ENCODE data around the gene MEGF6. TPM values are rescaled to one million over a fixed set of nuclear protein-coding genes. Genes with fewer than 3 reads are reported as not detected.
A peak's percentile ranks its signal among the peaks of the same experiment; 100 is the strongest.

Gene MEGF6
- total RNA-seq, 1 donor from 2014 or later: 5.3 TPM

GRCh38 chr1:3545363-3546047 is 65.8 kb downstream of the MEGF6 start:
- DNase-seq (ENCODE audit: low spot score in 2 of 2): no peak
- no peak for FAIRE-seq

GRCh38 chr1:3544040-3544977 is 67.0 kb downstream of the MEGF6 start:
- DNase-seq (ENCODE audit: low spot score in 2 of 2) (no peak), FAIRE-seq (no peak)

- no peak for DNase-seq (ENCODE audit: low spot score in 2 of 2)
- FAIRE-seq: no peak
Observed at GRCh38 chr1:3543076-3544039, 68.0 kb downstream of the MEGF6 start.

GRCh38 chr1:3542676-3543075 is 68.6 kb downstream of the MEGF6 start:
- DNase-seq (ENCODE audit: low spot score in 2 of 2): no peak
- no peak for FAIRE-seq

GRCh38 chr1:3541936-3542335 is 69.4 kb downstream of the MEGF6 start:
- no peak for DNase-seq (ENCODE audit: low spot score in 2 of 2)
- FAIRE-seq: no peak

GRCh38 chr1:3541465-3541864 is 69.8 kb downstream of the MEGF6 start:
- DNase-seq (ENCODE audit: low spot score in 2 of 2): no peak
- FAIRE-seq: no peak

- FAIRE-seq (no peak), DNase-seq (ENCODE audit: low spot score in 2 of 2) (no peak)
Observed at GRCh38 chr1:3540876-3541275, 70.4 kb downstream of the MEGF6 start.

GRCh38 chr1:3539707-3540425 is 71.4 kb downstream of the MEGF6 start:
- DNase-seq (ENCODE audit: low spot score in 2 of 2) (peak; percentile 60 to 67), FAIRE-seq (no peak)

GRCh38 chr1:3537359-3537758 is 73.9 kb downstream of the MEGF6 start:
- FAIRE-seq (no peak), DNase-seq (ENCODE audit: low spot score in 2 of 2) (no peak)

GRCh38 chr1:3536420-3537195 is 74.7 kb downstream of the MEGF6 start:
- FAIRE-seq: no peak

GRCh38 chr1:3535732-3536131 is 75.6 kb downstream of the MEGF6 start:
- DNase-seq (ENCODE audit: low spot score in 2 of 2): no peak
- no peak for FAIRE-seq

More at GRCh38 chr1:3536420-3537195, 74.7 kb downstream of the MEGF6 start:
- DNase-seq (ENCODE audit: low spot score in 2 of 2): no peak

GRCh38 chr1:3534803-3535637 is 76.3 kb downstream of the MEGF6 start:
- DNase-seq (ENCODE audit: low spot score in 2 of 2) (no peak), FAIRE-seq (no peak)

GRCh38 chr1:3533067-3534048 is 78.0 kb downstream of the MEGF6 start:
- DNase-seq (ENCODE audit: low spot score in 2 of 2) (no peak), FAIRE-seq (no peak)

GRCh38 chr1:3531928-3532327 is 79.4 kb downstream of the MEGF6 start:
- FAIRE-seq (no peak), DNase-seq (ENCODE audit: low spot score in 2 of 2) (no peak)

GRCh38 chr1:3530926-3531818 is 80.1 kb downstream of the MEGF6 start:
- FAIRE-seq (no peak), DNase-seq (ENCODE audit: low spot score in 2 of 2) (peak; percentile 75 to 84)

Data from frontal cortex (tissue), 4 donors.